Measurements from ENCODE around the gene RNASEH2B.

The RNASEH2B gene, protein sequence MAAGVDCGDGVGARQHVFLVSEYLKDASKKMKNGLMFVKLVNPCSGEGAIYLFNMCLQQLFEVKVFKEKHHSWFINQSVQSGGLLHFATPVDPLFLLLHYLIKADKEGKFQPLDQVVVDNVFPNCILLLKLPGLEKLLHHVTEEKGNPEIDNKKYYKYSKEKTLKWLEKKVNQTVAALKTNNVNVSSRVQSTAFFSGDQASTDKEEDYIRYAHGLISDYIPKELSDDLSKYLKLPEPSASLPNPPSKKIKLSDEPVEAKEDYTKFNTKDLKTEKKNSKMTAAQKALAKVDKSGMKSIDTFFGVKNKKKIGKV

GRCh38 chr13:50909605-50910484 lies at the start of gene RNASEH2B:
RNASEH2B (plus strand) TSS chr13:50909791; CDS start chr13:50910077, 286 bp downstream.
- peak; percentile 64 for DNase-seq

DNA sequence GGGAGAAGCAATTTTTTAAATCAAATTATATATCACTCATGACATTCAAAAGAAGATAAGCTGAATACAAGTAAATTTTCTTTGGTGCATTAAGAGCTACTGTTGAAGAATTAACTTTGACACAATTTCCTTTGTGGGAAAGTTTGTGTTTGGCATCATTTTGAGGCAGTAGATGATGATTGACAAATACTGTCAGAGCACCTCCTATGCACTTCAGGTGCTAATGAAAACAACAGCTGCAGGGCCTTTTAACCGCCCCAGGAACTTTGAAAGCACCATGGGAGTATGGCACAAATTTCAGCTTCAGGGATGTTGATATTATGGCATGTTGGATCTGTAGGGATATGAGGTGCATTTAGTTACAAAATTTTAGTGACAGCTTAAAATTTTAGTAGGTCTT lies 45.1 kb upstream of the RNASEH2B start:
- DNase-seq = no peak

DNA sequence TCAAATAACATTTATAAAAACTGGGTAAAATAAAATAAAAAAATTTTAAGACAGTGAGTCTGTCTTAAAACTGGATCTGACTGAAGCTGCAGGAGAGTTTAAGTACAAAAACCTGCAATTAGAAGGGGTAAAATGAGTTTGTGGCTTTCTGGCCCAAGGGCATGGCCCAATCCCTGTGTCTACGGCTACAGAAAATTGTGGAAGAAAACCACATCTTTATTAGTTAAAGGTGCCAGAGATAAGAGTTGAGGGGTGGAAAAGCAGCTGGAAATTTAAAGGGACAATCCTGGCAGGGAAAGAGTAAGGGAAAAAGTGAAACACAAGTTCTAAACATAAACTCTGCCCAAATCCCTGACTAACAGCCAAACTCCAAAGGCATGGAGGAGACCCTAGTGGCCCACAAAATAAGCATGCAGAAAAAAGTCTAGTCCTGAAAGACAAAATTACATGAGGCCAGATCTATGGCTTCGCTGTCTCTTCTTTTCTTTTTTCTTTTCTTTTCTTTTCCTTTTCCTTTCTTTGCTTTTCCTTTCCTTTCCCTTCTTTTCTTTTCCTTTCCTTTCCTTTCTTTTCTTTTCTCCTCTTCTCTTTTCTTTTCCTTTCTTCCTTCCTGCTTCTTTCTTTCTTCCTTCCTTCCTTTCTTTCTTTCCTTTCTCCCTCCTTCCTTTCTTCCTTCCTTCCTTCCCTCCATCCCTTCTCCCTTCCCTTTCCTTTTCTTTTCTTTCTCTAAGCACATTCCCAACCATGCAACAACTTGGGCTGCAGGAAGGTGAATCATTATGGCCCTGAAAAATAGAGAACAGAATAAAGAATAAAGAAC lies 42.6 kb upstream of the RNASEH2B start:
- no peak for DNase-seq

- no peak for DNase-seq
These were observed 42.0 kb upstream of the RNASEH2B start for GRCh38 chr13:50867637-50867945.

DNA sequence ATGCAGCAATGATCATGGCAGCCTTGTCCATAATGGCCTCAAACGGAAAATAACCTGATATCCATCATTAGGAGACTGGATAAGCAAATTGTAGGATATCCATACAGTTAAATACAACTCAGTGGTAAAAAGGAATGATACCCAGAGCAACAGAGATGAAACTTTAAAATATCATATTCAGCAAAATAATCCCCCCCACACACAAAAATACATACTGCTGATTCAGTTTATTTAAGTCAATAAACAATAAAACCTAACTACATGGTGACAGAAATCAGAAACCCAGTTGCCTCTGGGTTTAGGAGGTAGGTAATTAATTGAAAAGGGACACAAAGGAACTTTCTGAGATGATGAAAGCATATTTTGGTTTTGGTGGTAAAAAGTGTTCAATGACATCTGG lies 38.2 kb upstream of the RNASEH2B start:
- no peak for DNase-seq

DNA sequence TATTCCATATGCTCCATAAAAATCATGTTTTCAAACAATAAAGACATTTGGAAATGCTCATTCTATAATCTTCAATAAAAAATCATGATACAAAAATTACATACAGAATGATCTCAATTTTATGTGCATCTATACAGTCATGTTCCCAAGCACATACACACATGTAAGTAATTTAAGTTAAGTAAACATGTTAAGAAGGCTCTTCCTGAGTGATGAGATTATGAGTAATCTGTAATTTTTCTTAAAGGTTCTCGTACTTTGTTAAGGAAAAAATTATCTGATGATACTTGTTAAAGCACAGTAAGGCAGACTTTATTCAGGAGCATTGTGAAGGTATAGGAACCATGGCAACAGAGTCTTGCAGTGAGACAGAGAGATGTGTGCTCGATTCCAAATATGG lies 36.1 kb upstream of the RNASEH2B start:
- no peak for DNase-seq

DNA sequence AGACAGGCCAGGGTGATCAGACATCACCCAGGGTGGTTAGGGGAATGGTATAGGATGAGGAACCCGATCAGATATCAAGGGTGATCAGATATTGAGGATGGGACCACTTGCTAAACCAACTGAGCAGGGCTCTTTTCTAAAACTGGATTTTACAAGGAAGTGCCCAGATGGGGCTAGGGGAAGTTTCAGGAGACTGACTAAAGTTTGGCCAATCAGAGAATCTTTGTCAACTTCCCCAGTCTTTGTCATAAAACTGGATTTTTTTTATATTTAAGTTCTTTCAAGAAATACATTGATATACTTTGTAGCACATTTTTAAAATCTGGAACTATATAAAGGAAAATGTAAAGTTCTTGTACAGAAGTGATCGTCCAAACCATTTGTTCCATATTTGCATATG lies 35.6 kb upstream of the RNASEH2B start:
- DNase-seq = no peak

GRCh38 chr13:50882816-50883435 lies 26.7 kb upstream of the RNASEH2B start:
- no peak for DNase-seq

DNA sequence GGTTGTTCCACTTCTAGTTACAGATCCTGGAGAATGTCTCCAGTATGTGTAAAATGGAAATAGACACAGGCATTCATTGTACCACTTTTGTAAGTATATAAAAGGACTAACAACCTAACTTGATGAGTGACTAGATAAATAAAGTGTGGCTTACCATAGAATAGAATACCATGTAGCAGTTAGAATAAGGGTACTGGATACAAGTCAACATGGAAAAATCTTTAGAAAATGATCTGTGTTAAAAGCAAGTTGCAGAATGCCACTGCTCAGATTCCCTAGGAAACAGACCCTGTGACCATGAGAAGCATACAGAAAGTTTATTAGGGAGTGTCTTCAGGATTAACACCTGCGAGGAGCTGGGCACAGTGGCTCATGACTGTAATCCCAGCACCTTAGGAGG lies 25.9 kb upstream of the RNASEH2B start:
- DNase-seq = no peak

DNA sequence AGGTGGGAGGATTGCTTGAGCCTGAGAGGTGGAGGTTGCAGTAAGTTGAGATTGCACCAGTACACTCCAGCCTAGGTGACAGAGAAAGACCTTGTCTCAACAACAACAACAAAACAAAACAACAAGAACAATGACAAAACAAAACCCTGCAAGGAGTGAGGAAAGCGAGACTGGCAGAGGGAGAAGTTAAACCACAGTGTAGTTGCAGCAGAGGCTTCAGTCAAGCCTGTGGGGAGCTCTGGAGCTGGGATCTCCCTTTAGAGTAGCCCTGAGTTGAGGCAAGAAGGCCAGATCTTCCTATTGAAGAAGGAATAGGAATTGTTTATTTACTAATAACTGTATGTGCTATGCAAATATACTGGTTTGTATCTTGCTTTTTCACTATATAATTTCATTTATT lies 25.3 kb upstream of the RNASEH2B start:
- no peak for DNase-seq

DNA sequence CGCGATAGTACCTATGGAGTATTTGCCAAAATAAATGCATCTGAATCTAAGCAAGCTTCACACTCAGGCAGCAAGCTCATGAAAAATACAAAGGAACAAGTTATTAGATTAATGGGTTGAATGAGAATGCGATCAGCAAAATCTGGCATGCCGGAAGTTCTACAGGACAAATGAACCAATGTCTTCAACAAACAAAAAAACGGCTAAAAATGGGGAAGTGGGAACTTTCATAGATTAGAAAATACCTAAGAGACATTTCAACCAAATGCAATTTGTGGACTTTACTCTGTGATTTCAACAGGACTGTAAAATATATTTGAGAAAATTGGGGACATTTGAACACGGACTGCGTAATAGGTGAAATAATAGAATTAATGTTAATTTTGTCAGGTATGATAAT lies 22.4 kb upstream of the RNASEH2B start:
- no peak for DNase-seq

DNA sequence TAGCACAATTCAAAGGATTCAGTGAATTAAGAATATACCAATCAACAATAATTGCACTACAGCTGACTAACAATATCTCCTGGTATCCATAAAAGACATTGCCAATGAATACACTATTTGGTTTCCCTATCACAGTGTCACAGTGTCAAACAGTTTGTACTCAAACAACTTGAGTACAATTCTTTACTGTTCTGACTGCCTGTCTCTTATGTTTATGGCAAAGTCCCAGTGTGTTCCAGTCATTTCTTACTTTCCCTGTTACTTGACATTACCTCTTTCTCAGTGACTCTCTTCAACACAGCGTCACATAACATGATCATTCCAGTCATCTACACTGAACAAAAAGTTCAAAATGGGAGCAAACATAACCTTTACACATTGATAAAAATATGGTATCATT lies 21.2 kb upstream of the RNASEH2B start:
- no peak for DNase-seq

DNA sequence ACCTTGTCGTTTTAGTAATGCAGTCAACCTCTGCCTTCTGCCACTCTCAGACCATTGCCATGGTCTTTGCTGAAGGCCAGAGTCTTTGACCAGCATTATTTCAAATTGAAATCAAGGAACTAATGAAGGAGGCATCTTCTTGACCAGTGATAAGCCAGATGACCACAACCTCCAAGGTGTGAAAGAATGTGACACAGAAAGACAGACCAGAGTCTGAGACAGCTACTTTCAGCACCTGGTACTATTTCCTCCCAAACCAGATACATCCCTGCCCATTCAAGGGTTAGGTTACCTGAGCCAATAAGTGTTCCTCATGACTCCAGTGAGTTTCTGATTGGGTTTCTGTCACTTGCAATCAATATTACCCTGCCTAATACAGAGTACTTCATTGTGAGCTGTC lies 20.3 kb upstream of the RNASEH2B start:
- no peak for DNase-seq

DNA sequence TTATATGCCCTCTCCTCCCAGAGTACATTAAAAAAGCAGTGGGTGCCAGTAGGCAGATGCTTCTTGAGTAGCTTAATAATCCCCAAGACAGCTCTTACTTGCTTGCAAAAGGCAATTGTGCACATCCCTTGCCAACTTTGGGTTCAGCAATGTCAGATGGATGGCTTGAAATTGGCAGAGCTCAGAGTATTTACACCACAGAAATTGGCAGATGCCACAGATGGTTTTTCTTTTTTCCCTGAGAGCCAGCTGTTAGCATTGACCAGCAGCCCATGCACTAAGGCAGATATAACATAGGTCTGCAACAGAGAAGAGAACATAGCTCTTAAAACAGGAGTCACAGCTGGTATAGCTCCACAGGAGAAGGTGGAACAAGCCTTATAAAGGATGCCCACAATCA lies 18.4 kb upstream of the RNASEH2B start:
- DNase-seq = no peak

DNA sequence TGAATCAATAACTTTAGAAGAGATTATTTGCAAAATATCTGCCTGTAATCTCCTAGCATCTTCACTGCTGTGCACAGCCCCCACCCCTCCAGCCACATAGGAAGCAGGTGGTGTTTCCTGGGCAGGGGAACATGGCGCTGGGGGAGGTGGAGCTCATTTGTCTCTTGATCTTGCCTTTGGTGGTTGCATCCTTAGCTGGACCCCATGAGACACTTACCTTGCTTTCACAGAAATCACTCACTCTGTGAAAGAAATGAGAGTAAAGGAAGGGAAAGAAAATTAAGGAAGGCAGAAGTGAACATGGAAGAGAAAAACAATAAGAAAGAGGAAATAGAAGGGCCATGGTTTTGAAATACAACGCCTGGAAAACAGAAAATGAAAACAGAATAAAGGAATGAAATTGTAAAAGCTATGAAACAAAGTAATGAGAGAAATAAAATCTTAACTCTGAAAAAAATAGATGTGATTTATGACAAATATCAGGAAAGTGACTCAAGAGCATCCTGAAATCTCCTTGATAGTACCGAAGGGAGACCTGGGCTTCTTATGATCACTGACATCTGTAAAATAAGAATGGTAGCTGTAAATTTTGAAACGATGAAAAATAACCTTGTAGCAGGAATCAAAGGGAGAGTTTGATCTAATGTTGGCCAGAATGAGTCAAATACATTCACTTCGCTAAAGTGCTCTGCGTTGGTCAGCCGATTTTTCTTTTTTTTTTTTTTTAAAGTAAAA lies 17.2 kb upstream of the RNASEH2B start:
- peak; percentile 39 for DNase-seq

GRCh38 chr13:50893211-50893852 lies 16.3 kb upstream of the RNASEH2B start:
- no peak for DNase-seq

- no peak for DNase-seq
These were observed 15.6 kb upstream of the RNASEH2B start for GRCh38 chr13:50894012-50894411.

GRCh38 chr13:50894504-50894903 lies 15.1 kb upstream of the RNASEH2B start:
- no peak for DNase-seq

DNA sequence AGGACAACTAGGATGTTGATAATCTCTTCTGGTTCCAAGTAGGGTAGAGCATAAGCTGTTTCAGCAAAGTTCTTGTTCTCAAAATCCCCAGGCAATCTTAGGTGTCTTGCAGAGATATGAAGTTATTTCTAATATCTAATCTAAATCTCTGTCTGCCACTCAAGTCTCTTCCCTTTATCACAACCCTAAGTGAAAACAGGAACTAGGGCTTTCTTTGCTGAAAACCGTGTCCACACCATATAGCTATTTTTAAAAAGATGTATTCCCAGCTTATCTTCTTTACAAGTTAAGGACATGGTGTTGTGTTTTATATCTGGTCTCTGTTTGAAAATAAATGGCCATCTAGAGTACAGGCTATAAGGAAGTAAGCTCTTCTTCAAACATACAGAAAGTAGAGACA lies 11.3 kb upstream of the RNASEH2B start:
- no peak for DNase-seq

DNA sequence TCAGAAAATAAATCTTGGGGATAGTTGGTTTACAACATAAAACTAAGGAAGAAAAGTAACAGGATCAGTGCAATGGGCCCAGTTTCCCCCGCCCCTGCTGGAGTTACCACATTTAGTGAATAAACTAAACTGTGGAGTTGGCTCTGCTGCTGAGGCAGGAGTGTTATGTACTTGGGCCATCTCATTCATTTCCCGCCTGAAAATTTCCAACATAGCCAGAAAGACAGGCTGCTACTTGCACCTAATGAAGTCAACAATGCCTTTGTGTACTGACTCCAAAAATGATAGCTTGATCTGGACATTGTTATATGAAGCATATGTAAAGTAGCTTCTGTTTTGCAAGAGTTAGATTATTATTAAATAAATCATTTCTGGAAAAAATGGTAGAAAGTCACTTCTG lies 7.9 kb upstream of the RNASEH2B start:
- DNase-seq = no peak

DNA sequence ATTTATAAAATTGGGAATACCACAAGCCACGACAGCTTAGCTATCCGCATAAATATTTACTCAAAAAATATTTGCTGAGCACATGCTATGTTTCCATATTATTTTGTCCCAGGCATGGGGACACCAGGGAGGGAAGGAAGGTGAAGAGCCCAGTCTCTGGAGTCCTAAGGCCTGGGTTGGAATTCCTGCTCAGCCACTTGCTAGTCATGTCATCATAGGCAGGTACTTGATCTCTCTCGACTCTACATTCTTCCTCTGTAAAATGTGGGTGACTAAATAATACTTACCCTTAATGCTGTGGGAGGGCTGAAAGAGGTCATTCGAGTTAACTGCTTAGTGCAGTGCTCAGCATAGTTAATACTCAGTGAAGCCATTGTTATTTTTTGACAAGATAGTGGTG lies 4.3 kb upstream of the RNASEH2B start:
- DNase-seq = no peak

- no peak for DNase-seq
These were observed 1.8 kb upstream of the RNASEH2B start for GRCh38 chr13:50907781-50908180.
